ENCODE data around the gene PAM.

The PAM gene

DNA sequence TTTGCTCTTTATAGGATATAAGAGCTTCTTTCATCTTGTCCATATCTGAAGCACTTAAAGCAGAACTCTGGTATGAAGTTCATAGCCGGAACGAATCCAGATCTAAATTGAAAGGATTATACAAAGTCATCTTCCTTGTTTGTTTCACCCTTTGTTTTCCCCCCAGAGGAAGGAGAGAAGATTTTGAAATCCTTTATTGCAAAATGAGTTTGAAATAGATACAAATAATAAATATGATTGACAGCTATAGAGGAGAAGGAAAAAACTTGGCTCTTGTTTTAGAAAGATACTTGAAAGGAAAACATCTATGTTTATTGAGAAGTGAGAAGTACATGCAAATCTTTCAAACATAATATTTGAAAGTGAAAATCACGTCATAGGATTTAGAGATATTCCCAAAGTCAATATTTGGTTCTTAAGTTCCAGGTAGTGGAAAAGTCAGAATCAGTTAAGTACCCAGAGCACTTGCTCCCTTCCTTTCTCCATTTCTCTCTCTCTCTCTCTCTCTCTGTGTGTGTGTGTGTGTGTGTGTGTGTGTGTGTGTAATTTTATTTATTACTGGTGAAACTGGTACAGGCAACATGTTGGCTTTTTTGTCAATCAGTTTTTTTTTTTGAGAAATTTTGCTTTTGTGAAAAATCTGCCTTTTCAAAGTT, 27.2 kb downstream of the PAM start:
- no peak for DNase-seq

DNA sequence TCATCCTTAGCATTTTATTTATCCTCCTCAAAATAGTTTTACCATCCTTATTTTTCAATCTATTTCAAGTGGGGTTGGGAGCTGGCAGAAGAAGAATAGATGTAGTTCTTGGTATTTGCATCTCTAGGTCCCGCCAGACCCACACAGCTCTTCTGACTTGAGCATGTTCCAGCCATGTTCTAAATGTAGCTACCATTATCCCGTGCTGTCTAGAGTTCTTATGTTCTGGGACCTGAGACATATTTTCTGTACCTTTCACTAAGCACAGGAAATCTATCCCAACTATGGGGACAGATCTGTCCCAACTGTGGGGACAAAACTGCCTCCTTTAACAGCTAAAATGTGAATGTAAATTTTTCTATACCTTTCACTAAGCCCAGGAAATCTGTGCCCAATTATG, 32.0 kb downstream of the PAM start:
- DNase-seq, result no peak

DNA sequence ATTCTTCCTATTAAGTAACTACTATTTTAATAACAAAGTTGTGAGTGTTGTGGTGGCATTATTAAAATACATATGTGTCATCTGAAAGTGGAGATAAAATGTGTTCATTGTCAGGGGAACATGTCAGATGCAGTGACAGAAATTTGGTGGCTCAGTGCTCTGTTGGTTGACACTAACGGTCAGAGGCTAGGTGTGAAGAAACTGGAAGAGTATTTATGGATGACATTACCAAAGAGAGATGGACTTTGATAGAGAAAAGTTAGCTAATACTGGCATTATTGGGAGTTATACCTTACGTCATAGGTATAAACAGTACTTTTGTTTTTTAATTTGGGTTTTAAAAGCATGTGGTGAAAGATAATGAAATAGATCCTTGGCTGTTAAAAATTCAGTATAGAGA, 33.7 kb downstream of the PAM start:
- DNase-seq, result no peak

DNA sequence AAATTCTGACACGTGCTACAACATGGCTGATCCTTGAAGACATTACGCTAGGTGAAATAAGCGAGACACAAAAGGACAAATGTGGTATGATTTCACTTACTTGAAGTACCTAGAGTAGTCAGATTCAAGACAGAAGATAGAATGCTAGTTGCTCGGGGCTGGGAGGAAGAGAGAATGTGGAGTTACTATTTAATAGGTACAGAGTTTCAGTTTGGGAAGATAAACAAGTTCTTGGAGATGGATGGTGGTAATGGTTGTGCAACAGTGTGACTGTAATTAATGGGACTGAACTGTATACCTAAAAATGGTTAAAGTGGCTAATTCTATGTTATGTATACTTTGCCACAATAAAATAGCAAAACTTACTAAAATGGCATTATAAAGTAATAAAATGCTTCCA, 34.4 kb downstream of the PAM start:
- no peak for DNase-seq

DNA sequence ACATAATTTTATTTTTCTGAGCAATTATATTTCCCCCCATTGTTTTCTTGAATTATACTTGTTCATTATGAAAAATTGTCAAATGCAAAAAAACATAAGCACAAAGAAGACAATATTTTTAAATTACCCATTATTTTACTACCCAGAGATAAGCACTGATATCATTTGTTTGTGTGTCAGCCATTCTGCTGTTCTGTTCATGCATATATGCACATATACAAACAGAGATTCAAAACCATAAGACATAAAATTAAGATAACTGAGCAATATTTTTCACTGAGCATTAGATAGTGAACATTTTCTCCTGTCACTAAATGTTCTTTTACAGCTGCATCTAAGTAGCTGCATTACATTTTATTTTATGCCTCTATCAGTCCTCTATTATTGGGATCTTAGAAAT, 35.6 kb downstream of the PAM start:
- DNase-seq, result no peak

DNA sequence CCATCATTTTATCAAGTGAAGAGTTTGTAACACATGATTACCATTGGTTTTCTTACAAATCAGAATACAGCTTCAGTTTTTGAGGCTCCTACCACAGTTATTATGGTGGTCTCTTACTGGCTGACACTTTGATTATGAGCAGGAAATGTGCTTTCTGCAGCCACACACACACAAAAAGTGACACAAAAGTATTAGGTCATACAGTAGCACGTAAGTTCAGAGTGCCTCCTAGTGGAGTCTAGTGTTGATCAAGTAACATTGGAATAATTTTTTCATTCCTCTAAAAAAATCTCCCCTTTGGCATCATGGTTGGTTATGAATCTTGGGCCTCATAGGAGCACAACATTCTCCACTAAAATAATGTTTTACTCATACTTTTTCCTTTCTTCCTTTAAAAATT, 37.6 kb downstream of the PAM start:
- no peak for DNase-seq

DNA sequence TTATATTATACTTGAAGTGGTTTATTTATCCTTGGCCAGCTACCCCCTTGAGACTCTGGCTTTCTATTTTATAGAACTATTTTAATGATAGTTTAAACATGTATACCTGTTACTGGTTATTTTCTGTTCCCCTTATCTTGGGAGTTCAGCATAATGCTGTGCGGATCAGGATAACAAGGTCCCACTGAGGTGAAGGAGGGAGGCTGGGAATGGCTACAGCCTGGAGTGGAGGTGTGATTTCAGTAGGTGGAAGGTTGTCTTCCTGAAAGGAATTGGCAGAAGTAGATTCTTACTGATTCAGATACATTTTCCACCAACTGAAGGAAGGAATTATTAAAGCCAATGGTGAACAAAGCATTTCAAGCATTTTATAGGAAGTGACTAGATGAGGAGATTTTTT, 38.9 kb downstream of the PAM start:
- DNase-seq, result no peak

DNA sequence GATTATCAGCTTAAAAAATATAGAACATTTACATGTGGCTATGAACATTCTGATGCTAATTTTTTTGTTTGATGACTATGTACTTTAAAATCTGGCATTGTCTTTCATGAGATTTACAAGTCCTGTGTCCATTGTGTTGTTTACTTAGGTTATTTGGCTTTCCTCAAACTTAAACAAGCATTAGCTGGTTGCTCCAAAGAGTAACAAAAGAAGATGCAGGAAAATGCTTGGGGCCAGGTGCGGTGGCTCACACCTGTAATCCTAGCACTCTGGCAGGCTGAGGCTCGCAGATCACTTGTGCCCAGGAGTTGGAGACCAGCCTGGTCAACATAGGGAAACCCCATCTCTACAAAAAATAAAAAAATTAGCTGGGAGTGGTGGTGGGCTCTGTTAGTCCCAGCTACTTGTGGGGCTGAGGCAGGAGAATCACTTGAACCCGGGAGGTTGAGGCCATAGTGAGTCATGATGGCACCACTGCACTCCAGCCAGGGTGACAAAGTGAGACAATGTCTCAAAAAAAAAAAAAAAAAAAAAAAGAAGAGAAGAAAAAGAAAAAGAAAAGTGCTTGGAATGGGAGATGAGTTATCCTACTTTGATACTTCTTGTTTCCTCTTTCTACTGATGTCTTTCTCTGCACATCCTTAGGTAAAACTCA, 39.7 kb downstream of the PAM start:
- no peak for DNase-seq

DNA sequence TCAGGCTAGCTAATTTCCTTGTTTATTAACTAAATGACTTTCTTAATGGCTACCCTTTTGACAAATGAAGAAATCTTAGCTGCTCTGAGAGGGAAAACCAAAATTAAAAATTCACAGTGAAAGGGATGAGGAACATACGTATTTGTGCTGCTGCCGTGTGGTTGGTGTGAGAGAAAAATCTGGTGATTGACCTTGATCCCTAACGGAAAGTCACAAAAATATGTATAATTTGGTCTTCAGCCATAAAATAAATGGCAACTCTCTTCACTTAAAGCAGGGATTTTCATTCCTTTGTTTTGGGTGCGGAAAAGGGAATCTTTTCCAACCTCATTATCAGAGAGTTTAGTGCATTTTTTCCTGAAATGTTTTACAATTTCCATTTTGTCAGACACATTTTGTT, 40.4 kb downstream of the PAM start:
- no peak for DNase-seq

DNA sequence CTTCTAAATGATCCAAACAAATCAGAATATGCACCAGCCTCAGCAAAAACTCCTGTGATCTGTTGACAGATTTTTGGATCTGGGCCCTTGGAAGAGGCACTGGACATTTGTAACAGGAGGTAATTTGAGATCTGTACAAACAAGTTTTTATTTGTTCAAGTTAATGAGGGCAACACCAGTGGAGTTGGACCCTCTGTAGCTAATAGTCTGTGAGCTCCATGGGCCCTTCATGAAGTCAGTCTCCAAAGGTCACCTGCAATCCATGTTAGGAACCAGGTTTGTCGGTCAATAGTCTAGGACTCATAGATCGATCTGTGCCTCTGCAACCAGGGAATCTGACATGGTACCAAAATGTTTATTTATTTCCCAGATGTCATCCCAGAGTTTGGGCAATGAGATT, 40.9 kb downstream of the PAM start:
- DNase-seq, result no peak

DNA sequence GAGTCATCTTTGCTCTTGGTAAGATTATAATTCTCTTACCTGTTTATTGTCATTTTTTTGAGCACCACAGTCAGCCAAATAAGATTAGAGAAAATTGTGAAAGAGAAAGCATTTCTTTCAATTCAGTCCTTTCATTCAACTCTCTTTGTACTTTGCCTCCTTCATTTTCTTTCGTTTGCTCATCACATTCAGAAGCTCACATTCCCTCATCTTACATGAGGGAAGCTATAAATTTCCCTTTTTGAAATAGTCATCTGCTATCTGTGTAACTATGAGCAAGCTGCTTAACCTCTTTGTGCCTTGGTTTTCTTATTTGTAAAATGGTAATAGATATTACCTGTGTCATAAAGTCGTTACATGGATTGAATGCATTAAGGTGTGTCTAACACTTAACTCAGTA, 41.4 kb downstream of the PAM start:
- no peak for DNase-seq

DNA sequence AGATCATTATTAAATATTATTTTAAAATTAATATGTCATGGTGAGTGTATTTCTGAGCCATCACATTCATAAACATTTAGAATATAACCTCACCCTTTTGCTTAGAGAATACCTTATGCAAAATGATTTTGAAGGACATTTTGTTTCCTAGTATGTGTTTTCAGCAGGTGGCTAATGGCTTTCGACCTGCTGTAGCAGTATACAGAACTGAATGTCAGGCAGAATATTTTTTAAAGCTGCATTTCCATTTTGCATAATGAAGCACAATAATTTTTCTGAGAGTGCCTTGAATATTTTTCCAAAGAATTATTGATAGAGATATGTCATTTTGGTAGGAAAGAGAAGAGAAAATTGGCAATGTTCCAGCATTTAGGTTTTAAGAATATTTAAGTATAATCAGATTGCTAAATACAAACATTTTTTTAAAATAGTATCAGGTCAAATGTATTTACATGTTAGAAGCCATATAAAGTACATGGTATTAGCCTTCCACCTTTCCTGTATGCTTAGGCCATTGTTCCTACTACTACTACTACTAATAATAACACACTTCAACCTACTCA, 42.3 kb downstream of the PAM start:
- DNase-seq, result no peak

DNA sequence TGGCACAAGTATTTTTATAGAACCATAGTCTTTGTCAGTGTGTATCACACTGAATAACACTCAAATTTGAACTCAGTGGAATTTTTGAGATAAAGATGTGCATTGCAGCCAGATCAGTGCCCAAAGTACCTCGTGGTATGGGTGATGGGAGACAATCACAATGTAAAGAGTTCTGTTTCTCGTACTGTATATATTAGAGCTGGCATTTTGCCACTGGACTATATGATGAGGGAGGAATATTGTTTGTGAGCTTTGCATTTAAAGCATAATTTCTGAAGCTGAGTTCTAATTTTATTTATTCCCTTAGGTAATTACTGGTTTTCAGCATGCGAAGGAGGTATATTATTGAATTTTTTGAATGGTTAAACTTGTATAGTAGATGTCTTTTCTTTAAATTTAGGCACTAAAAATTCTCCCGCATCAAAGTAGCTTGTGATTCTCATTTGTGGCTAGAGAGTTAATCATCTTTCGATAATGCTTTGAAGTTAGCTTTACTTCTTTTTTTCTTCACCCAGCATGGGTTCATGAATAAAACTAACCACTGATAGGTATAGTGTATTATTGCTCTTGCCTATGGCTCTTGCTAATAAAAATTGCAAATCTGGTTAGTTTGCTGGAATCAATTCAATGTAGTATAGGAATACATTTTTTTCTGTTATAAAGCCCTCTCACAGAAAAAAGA, 43.1 kb downstream of the PAM start:
- no peak for DNase-seq

DNA sequence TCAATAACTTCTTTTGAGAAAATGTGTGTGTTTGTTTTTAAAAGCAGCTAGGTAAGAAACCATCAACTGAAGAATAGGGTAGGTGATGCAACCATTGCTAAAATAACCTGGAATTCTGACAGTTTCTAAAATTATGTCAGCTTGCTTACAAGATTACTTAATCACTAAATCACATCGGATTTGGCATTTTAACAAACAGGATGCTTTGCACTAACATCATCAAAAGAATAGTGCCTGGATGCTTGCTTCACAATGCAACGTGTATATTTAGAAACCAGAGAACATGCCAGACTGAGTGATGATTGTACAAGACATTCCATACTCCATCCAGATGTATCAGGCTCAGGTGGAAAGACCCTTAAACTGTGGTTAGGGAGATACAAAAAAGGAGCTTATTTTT, 43.9 kb downstream of the PAM start:
- no peak for DNase-seq

DNA sequence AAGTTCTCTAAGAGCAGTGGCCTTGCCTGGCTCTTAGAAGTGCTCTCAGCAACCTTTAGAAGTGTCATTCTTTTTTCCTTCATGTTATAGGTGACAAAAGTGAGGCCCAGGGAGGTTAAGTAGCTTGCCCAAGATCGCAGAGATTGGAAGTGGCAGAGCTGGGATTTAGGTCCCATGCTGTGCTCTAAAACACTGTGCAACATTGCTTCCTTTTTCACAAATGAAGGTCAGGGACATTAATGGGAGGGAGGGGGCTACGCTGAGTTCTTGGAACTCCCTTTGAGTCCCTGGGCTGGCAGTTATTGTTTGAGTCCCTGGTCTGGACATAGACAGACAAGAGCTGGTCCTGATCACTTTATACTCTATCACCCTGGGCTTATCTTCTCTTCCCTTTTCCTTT, 45.3 kb downstream of the PAM start:
- no peak for DNase-seq

DNA sequence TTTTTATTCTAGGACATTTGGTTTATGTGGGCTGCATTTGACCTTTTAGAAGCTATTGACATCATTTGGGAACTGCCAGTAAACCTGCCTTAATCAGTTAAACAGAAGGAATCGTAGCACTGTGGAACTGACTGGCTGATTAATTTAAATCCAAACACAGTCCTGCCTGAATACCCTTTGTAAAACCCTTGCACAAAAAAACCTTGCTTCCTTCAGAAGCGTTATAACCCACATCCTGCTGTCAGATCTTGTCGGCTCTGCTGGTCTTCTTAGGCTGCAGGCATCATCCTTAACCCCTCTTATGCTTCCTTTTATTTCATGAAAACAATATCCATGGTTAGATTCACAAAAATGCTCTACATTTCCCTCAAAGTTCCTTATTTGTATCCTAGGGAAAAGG, 46.3 kb downstream of the PAM start:
- DNase-seq, result no peak

DNA sequence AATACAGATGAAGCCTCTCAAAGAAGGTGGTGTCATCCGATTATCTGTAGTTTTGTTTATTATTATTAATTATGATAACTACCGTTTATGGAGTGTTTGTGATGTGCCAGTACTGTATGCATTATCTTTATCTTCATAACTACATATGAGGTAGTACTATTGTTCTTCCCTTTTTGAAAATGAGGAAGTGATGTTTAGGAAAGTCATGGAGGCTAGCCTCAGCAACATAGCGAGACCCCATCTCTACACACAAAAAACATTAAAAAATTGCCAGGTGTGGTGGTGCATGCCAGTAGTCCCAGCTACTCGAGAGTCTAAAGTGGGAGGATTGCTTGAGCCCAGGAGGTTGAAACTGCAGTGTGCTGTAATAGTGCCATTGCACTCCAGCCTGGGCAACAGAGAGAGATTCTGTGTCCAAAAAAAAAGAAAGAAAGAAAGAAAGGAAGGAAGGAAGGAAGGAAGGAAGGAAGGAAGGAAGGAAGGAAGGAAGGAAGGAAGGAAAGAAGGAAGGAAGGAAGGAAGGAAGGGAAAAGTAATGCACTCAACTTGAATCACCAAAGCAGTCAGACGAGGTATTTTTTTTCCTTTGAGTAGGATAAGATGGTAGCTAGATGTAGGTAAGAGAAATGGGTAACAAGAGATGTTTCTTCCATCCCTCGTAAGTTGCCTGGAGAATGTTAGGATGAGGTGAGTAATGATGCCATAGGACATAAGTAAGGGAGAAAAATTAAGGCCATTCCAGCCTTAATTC, 47.8 kb downstream of the PAM start:
- DNase-seq, result no peak

DNA sequence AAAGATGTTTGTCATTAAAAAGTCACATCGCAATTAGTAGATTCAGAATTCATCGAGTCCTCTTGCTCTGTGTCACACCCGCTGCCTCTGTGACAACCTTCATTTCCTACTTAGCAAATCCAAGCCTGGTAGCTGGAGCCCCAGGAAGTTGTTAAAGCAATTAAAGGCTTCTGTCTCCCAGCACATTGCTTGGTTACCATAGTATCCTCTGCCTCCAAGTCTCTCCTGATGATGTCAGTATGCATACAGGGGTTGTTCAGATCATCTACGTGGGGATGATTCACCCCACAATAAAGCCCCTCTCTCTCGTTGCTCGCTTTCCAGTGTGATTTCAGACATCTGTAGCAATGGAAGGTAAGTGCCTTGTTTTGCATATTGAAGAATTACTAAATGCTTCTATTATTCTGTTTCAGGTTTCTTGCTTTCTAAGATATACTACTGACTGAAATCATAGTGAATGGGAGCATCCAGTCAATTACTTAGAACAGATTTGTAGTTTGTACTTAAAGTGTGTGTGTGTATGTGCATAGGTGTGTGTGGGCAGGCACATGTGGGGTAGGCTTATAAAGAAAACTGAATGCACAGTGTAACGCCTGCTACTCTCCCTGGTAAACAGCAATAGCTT, 52.9 kb downstream of the PAM start:
- DNase-seq, result no peak

DNA sequence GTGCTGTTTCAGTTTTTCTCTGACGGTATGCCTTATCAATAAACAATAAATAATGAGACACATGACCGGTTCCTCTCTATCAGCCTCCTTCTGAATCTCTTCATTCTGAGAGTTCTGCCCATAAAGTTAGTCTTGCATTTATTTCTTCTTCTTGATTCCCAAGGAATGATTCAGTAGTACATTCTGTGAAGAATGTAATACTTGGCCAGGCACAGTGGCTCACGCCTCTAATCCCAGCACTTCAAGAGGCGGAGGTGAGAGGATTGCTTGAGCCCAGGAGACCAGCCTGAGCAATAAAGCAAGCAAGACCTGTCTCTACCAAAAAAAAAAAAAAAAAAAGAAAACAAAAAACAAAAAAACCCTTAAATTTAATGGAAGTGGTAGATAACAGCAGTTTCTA, 53.9 kb downstream of the PAM start:
- DNase-seq, result no peak

DNA sequence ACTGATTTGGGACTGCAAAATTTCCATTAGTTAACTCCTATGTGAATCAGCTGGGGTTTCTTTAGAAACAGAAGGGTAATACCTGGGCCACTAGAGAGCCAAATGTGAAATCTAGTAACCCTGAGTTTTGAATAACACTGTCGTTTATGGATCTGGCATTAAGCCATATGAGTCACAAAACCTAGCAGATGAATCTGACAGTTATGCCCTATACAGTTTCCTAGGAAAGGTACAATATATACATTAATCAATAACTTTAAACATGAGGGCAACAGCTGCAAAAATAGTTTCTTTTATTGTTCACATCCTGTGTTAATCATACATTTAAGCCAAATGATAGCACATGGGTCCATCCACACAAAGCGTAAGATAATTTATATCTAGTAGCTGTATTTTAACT, 56.9 kb downstream of the PAM start:
- no peak for DNase-seq

DNA sequence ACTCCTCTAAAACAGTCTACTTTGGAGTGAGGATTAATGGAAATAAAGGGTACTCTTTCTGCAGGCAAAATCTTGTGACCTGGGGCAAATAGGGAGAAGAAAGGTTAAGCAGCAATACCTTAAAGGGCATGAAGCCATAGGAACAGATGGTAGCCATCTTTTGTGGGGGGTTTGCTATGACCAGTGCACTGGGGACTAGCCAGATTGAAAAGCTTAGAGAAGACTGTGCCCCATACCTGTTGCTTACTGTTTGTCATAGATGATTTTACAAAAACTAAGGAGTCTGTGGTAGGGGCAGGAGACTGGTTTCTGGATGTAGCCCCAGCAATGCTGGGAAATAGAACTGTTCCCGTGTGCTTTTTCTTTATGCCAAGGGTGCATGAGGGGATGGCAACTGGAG, 58.6 kb downstream of the PAM start:
- DNase-seq, result no peak

DNA sequence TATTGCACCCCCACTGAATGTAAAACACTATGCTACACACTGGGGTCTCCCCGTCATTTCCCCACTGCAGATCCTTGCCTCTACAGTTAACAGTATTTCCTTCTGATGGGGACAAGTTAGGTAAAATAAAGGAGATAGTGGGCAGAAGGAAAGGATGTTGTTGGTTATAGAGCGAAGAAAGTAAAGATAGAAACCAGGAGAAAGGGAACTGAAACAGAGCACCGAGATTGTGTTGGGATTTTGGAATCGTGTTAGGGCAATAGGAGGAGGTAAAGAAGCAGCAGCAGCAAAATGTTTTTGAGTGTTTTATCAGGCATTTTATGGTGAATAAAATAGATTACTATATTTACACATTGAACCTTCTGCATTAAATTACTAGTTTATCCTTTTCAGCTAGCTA, 60.0 kb downstream of the PAM start:
- no peak for DNase-seq
